Panc1 (cell line): Measurements from ENCODE around the gene PHKG1.

Experiments used
- SIN3A ChIP-seq: IDR thresholded peaks from 2 replicates; pipeline ENCODE4 v1.6.1; 2012; ENCODE audit warnings: low read depth, mild to moderate bottlenecking, low read length, moderate library complexity, borderline replicate concordance; ENCODE audit not compliant: insufficient read depth
- TF ChIP-seq, protein P1 (sequence below): fragments of 450-650 bp; IDR thresholded peaks from 2 replicates; pipeline ENCODE4 v1.5.1; 2017; ENCODE audit warnings: mild to moderate bottlenecking

DNA sequence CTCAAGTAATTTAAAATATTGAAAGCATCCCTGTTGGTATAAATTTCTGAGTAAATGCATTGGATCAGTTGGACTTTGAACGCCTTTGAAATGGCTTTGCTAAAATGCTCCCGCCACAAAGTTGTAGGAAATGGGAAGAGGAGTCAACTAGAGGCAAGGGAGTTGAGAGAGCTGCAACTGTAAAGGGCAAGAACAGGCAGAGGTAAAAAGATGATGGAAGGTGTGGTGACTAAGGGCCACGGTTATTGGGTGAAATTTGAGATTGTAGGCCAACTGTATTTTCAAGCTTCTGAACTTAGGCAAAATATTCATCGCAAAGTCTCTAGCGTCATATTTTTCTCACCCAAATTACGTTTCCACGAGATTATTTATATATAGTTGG is 29.3 kb downstream of the PHKG1 start:
- TF ChIP-seq, protein P1, sequence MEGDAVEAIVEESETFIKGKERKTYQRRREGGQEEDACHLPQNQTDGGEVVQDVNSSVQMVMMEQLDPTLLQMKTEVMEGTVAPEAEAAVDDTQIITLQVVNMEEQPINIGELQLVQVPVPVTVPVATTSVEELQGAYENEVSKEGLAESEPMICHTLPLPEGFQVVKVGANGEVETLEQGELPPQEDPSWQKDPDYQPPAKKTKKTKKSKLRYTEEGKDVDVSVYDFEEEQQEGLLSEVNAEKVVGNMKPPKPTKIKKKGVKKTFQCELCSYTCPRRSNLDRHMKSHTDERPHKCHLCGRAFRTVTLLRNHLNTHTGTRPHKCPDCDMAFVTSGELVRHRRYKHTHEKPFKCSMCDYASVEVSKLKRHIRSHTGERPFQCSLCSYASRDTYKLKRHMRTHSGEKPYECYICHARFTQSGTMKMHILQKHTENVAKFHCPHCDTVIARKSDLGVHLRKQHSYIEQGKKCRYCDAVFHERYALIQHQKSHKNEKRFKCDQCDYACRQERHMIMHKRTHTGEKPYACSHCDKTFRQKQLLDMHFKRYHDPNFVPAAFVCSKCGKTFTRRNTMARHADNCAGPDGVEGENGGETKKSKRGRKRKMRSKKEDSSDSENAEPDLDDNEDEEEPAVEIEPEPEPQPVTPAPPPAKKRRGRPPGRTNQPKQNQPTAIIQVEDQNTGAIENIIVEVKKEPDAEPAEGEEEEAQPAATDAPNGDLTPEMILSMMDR = no peak
- TF ChIP-seq SIN3A = no peak
